Measurements from ENCODE around the gene H1-8. TPM values are rescaled to one million over a fixed set of nuclear protein-coding genes. Genes with fewer than 3 reads are reported as not detected.

Gene H1-8
- total RNA-seq, 1 experiment from 2014 or later = not detected

DNA sequence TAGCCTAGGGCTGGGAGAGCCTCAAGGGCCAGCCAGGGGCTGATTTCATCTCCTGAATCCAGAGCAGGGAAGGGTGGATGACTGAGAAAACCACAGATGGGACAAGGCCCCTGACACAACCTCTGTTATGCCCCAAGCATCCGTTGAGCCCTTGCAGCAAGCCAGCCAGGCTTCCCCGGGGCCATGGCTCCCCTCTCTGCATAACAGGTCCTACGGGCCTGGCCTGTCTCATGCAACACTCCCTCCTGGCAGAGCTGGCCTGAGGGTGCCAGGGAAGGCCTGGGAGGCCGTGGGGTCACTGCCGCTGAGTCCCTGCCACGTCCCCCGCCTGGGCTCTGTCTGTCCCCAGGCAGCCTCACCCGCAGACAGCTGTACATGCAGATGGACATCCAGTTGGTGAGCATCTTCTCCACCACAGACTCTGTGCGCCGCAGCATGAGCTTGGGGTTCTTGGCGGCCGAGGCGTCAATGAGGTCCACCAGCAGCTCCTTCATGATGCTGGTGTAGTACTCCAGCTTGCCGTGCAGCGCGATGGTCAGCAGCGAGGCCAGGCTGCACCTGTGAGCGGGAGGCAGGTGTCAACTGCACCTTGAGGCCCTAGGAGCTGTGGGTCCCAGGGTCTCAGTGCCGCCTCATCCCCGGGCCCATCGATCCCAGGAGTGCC lies 22.1 kb downstream of the H1-8 start:
- no peak overlapping the region for H3K9ac ChIP-seq (ENCODE audit: low read length)
- no TSS peak for BruUV-seq (replicated peaks)
- ATAC-seq (no peak), DNase-seq (ENCODE audit: low read depth, low spot score) (no peak)
- H3K9me3 ChIP-seq (ENCODE audit: control insufficient read depth in 1 of 2, insufficient read depth in 1 of 2, low read depth in 1 of 2, low read length in 2 of 2) = no peaks in the 10 kb centered on the region
- no peak overlapping the region for H2AFZ ChIP-seq (ENCODE audit: low read depth, low read length, poor library complexity, severe bottlenecking)
- H3K4me3 ChIP-seq (replicated peaks in 1 of 2; ENCODE audit: low read depth in 1 of 2, low read length in 2 of 2) = no peak overlapping the region
- H3K36me3 ChIP-seq (ENCODE audit: control insufficient read depth in 1 of 2, insufficient read depth in 2 of 2, low read length in 2 of 2) = no peaks in the 10 kb centered on the region; a peak in 1 of 4 replicates
- no peaks in the 10 kb centered on the region for H4K20me1 ChIP-seq (ENCODE audit: insufficient read depth)
- H3K79me2 ChIP-seq (ENCODE audit: insufficient read depth, low read length) = no peaks in the 10 kb centered on the region
- no peaks in the 10 kb centered on the region for H3K4me1 ChIP-seq (ENCODE audit: control insufficient read depth in 1 of 2, insufficient read depth in 2 of 2, low read length in 2 of 2)
- H3K9me2 ChIP-seq (ENCODE audit: insufficient read depth) = no peaks in the 10 kb centered on the region
- intact Hi-C loops (cut with micrococcal nuclease) = no loop called here
- TF ChIP-seq CEBPB (IDR thresholded peaks at IDR 0.05; ENCODE audit: low read depth) = no peak
- TF ChIP-seq, protein P1, sequence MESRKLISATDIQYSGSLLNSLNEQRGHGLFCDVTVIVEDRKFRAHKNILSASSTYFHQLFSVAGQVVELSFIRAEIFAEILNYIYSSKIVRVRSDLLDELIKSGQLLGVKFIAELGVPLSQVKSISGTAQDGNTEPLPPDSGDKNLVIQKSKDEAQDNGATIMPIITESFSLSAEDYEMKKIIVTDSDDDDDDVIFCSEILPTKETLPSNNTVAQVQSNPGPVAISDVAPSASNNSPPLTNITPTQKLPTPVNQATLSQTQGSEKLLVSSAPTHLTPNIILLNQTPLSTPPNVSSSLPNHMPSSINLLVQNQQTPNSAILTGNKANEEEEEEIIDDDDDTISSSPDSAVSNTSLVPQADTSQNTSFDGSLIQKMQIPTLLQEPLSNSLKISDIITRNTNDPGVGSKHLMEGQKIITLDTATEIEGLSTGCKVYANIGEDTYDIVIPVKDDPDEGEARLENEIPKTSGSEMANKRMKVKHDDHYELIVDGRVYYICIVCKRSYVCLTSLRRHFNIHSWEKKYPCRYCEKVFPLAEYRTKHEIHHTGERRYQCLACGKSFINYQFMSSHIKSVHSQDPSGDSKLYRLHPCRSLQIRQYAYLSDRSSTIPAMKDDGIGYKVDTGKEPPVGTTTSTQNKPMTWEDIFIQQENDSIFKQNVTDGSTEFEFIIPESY (IDR thresholded peaks at IDR 0.05; ENCODE audit: extremely low read depth, insufficient replicate concordance, low read length) = no peak
- TF ChIP-seq POLR2A (IDR thresholded peaks at IDR 0.05; ENCODE audit: borderline replicate concordance, extremely low read depth, insufficient read depth, insufficient read length) = no peak
- TF ChIP-seq YY1 (IDR thresholded peaks at IDR 0.05; ENCODE audit: extremely low read depth, insufficient replicate concordance, low read depth, low read length) = no peak
- TF ChIP-seq POLR2AphosphoS5 (IDR thresholded peaks at IDR 0.05; ENCODE audit: low read depth, low read length) = no peak
- ChIA-PET RAD21 (ENCODE audit: low non-redundant PET in 1 of 2, low total read pairs in 2 of 2, uncharacterized antibody in 2 of 2, unreplicated experiment in 2 of 2) (no interaction called here), CTCF (no interaction called here), POLR2A (no interaction called here)
- H3K27me3 ChIP-seq (ENCODE audit: insufficient read depth, low read length) = no peaks in the 10 kb centered on the region
- H3K4me2 ChIP-seq (ENCODE audit: low read length) = no peak overlapping the region
- no peak overlapping the region for H3K27ac ChIP-seq (ENCODE audit: low read depth, low read length)

- Histone ChIP-seq H3K4me1 (ENCODE audit: control insufficient read depth in 1 of 2, insufficient read depth in 2 of 2, low read length in 2 of 2) (no peaks in the 10 kb centered on the region), H3K36me3 (ENCODE audit: control insufficient read depth in 1 of 2, insufficient read depth in 2 of 2, low read length in 2 of 2) (no peaks in the 10 kb centered on the region; a peak in 1 of 4 replicates), H2AFZ (ENCODE audit: low read depth, low read length, poor library complexity, severe bottlenecking) (no peak overlapping the region), H3K9me2 (ENCODE audit: insufficient read depth) (no peaks in the 10 kb centered on the region), H3K27me3 (ENCODE audit: insufficient read depth, low read length) (no peaks in the 10 kb centered on the region), H3K27ac (ENCODE audit: low read depth, low read length) (no peak overlapping the region), H3K9me3 (ENCODE audit: control insufficient read depth in 1 of 2, insufficient read depth in 1 of 2, low read depth in 1 of 2, low read length in 2 of 2) (no peaks in the 10 kb centered on the region), H3K4me2 (ENCODE audit: low read length) (no peak overlapping the region), H3K79me2 (ENCODE audit: insufficient read depth, low read length) (no peaks in the 10 kb centered on the region), H3K4me3 (replicated peaks in 1 of 2; ENCODE audit: low read depth in 1 of 2, low read length in 2 of 2) (no peak overlapping the region), H4K20me1 (ENCODE audit: insufficient read depth) (no peaks in the 10 kb centered on the region), H3K9ac (ENCODE audit: low read length) (no peak overlapping the region)
- TF ChIP-seq SIN3A (IDR thresholded peaks at IDR 0.05; ENCODE audit: low read depth) (no peak), POLR2A (IDR thresholded peaks at IDR 0.05; ENCODE audit: borderline replicate concordance, extremely low read depth, insufficient read depth, insufficient read length) (no peak), ZFX (IDR thresholded peaks at IDR 0.05) (no peak), FOSL1 (IDR thresholded peaks at IDR 0.05; ENCODE audit: low read depth) (no peak), POLR2AphosphoS5 (IDR thresholded peaks at IDR 0.05; ENCODE audit: low read depth, low read length) (no peak), YY1 (IDR thresholded peaks at IDR 0.05; ENCODE audit: extremely low read depth, insufficient replicate concordance, low read depth, low read length) (no peak), ZNF274 (IDR thresholded peaks at IDR 0.05; ENCODE audit: low read depth, low read length) (no peak), CBX3 (IDR thresholded peaks at IDR 0.05; ENCODE audit: low read depth) (no peak)
- ATAC-seq = no peak
- no TSS peak for BruUV-seq (replicated peaks)
- intact Hi-C loops (cut with micrococcal nuclease) = no loop called here
- ChIA-PET RAD21 (ENCODE audit: low non-redundant PET in 1 of 2, low total read pairs in 2 of 2, uncharacterized antibody in 2 of 2, unreplicated experiment in 2 of 2) (no interaction called here), POLR2A (no interaction called here), CTCF (no interaction called here)
- no peak for DNase-seq (ENCODE audit: low read depth, low spot score)
Measured at GRCh38 chr3:129565902-129566301, 22.9 kb downstream of the H1-8 start.
